Sigmoid colon (tissue), 4 donors: Measurements from ENCODE around the gene ESPNL.

ENCODE experiments used
- CTCF ChIP-seq, 4 experiments: fragments of 450-650 bp in 3 of 4; fragments of 200-600 bp in 1 of 4; IDR thresholded peaks; one replicate each; pipeline ENCODE4 v1.5.1; 2016 to 2019; ENCODE audit warnings: antibody characterized with exemption in 4 of 4, mild to moderate bottlenecking in 3 of 4, moderate library complexity in 2 of 4
- POLR2AphosphoS5 ChIP-seq, 4 donors: sonication (generic); formaldehyde crosslinking; IDR thresholded peaks; one replicate each; pipeline ENCODE4 v1.6.1; 2017; ENCODE audit warnings: antibody characterized with exemption in 4 of 4

GRCh38 chr2:238119756-238120462 lies 19.8 kb downstream of the ESPNL start:
- TF ChIP-seq CTCF (IDR thresholded peaks at IDR 0.05) (no peak), POLR2AphosphoS5 (IDR thresholded peaks at IDR 0.05) (no peak)
